PC-9 (cell line): ENCODE data around the gene DPH2.

ENCODE experiments used
- EZH2 ChIP-seq: fragments of 200-600 bp; sonication (generic); IDR thresholded peaks from 2 replicates; pipeline ENCODE4 v1.8.0; 2017; ENCODE audit warnings: antibody characterized with exemption, low read depth
- TF ChIP-seq, protein P1 (sequence below): fragments of 200-600 bp; sonication (generic); conservative IDR thresholded peaks from 2 replicates; pipeline ENCODE4 v1.6.1; 2017; ENCODE audit warnings: mixed run types, antibody characterized with exemption, mild to moderate bottlenecking, moderate library complexity

DNA sequence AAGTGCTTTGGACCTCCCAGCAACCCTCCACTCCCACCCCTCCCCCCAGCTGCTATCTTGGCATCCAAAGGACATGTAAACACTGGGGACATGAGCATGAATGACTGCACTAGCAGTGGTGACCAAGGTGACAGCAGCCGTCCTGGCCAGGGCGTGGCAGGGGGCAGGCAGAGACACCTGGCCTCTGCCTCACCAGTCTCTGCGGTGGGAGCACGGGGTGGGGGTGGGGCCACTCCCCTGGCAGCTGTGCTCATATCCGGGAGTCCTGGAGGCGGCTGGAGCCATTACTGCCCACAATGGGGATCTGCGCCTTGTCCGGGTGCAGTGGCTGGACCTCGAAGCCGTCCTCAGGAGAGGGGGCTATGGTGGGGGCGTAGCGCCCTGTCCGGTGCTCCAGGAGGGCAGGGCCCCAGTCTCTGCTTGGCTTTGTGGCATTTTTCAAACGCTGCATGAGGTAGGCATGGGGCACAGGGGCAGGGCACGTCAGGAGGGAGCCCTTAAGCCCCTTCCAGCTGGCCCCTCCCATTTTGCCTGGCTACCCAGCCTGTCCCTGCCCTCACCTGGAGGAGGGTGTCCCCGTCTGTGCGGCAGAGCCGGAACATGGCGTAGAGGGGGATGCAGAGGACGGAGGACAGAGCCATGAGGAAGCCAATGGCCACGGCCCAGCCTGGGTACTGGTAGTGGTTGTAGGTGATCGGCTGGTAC is 27.6 kb downstream of the DPH2 start:
- TF ChIP-seq, protein P1, sequence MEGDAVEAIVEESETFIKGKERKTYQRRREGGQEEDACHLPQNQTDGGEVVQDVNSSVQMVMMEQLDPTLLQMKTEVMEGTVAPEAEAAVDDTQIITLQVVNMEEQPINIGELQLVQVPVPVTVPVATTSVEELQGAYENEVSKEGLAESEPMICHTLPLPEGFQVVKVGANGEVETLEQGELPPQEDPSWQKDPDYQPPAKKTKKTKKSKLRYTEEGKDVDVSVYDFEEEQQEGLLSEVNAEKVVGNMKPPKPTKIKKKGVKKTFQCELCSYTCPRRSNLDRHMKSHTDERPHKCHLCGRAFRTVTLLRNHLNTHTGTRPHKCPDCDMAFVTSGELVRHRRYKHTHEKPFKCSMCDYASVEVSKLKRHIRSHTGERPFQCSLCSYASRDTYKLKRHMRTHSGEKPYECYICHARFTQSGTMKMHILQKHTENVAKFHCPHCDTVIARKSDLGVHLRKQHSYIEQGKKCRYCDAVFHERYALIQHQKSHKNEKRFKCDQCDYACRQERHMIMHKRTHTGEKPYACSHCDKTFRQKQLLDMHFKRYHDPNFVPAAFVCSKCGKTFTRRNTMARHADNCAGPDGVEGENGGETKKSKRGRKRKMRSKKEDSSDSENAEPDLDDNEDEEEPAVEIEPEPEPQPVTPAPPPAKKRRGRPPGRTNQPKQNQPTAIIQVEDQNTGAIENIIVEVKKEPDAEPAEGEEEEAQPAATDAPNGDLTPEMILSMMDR = no peak
- TF ChIP-seq EZH2 = no peak
